PC-9 (cell line): Measurements from ENCODE around the gene UBE2S. TPM values are rescaled to one million over a fixed set of nuclear protein-coding genes. Genes with fewer than 3 reads are reported as not detected.

Source experiments
- BruUV-seq: library from RNA; stranded (reverse); fragments of 400-500 nt; replicated peaks from 2 replicates; lab custom pipeline; 2021; lab: Mats Ljungman, UMichigan
- CTCF ChIA-PET: fragments of 300-600 bp; sonication (Branson Sonifier 250); formaldehyde crosslinking; loops from one replicate; lab custom pipeline; 2022; ENCODE audit warnings: antibody characterized with exemption; lab: Charles Lee
- POLR2A ChIA-PET: fragments of 300-600 bp; sonication (Branson Sonifier 250); formaldehyde crosslinking; loops from one replicate; lab custom pipeline; 2022; ENCODE audit warnings: antibody characterized with exemption; ENCODE audit not compliant: unreplicated experiment; lab: Charles Lee
- DNase-seq, 2 experiments: peaks; one replicate each; pipeline versions ENCODE4 v3.0.0 to v3.0.0-alpha.2; 2015 to 2022; ENCODE audit warnings: mixed read lengths in 1 of 2
- H2AFZ ChIP-seq: fragments of 200-600 bp; sonication (generic); 2 replicates; pipeline ENCODE4 v1.8.1; 2017; ENCODE audit warnings: antibody characterized with exemption
- H3F3A ChIP-seq: fragments of 200-600 bp; sonication (generic); 2 replicates; pipeline ENCODE4 v1.8.1; 2017; ENCODE audit warnings: antibody characterized with exemption, mild to moderate bottlenecking, low read depth; ENCODE audit not compliant: insufficient read depth
- H3K27ac ChIP-seq: fragments of 200-600 bp; sonication (generic); 2 replicates; pipeline ENCODE4 v1.6.1; 2016; ENCODE audit warnings: mixed run types
- H3K27me3 ChIP-seq: fragments of 200-600 bp; sonication (generic); 2 replicates; pipeline ENCODE4 v1.6.1; 2016; ENCODE audit warnings: low read depth, mixed run types; ENCODE audit not compliant: insufficient read depth
- H3K36me3 ChIP-seq: fragments of 200-600 bp; sonication (generic); 2 replicates; pipeline ENCODE4 v1.6.1; 2016; ENCODE audit warnings: low read depth, mixed run types
- H3K4me1 ChIP-seq: fragments of 200-600 bp; sonication (generic); replicated peaks from 2 replicates; pipeline ENCODE4 v1.6.1; 2016; ENCODE audit warnings: mixed run types; ENCODE audit not compliant: insufficient read depth
- H3K4me2 ChIP-seq: fragments of 200-600 bp; sonication (generic); 2 replicates; pipeline ENCODE4 v1.6.1; 2017; ENCODE audit warnings: mixed run types
- H3K4me3 ChIP-seq: fragments of 200-600 bp; sonication (generic); 2 replicates; pipeline ENCODE4 v1.6.1; 2016; ENCODE audit warnings: mixed run types
- H3K79me2 ChIP-seq: fragments of 200-600 bp; sonication (generic); 2 replicates; pipeline ENCODE4 v1.6.1; 2017; ENCODE audit warnings: low read depth, mixed run types
- H3K9me2 ChIP-seq: fragments of 200-600 bp; sonication (generic); 2 replicates; pipeline ENCODE4 v1.8.1; 2017; ENCODE audit warnings: mild to moderate bottlenecking; ENCODE audit not compliant: insufficient read depth
- H3K9me3 ChIP-seq: fragments of 200-600 bp; sonication (generic); 2 replicates; pipeline ENCODE4 v1.8.1; 2016; ENCODE audit warnings: low read depth; ENCODE audit not compliant: insufficient read depth
- H4K20me1 ChIP-seq: fragments of 200-600 bp; sonication (generic); 2 replicates; pipeline ENCODE4 v1.8.1; 2017; ENCODE audit not compliant: insufficient read depth
- CTCF ChIP-seq: fragments of 200-600 bp; sonication (generic); conservative IDR thresholded peaks from 2 replicates; pipeline ENCODE4 v1.6.1; 2017; ENCODE audit warnings: mixed run types, antibody characterized with exemption, mild to moderate bottlenecking, moderate library complexity
- EZH2 ChIP-seq: fragments of 200-600 bp; sonication (generic); IDR thresholded peaks from 2 replicates; pipeline ENCODE4 v1.8.0; 2017; ENCODE audit warnings: antibody characterized with exemption, low read depth
- intact Hi-C: fragments of 100-400 bp; cut with micrococcal nuclease; formaldehyde crosslinking; loops from one replicate; pipeline ENCODE4 v1.10.0; 2022; ENCODE audit not compliant: unreplicated experiment
- total RNA-seq: library from RNA; stranded (reverse); gene quantifications from 2 replicates; pipeline ENCODE4 v1.2.3, GENCODE V29; 2021

UBE2S gene
- total RNA-seq, 1 experiment from 2014 or later, result 359 TPM

- H3K36me3 ChIP-seq, result no peaks in the 10 kb centered on the region
- no peaks in the 10 kb centered on the region for H3K9me3 ChIP-seq
- intact Hi-C loops, result no loop called here
- H2AFZ ChIP-seq, result no peak overlapping the region
- peaks cover 13% of the 10 kb centered on the region for H3K27me3 ChIP-seq
- peaks cover 23% of the 10 kb centered on the region for H3F3A ChIP-seq
- no peaks in the 10 kb centered on the region for H3K79me2 ChIP-seq
- POLR2A ChIA-PET, result no interaction called here
- no TSS peak for BruUV-seq
- H3K4me3 ChIP-seq, result no peak overlapping the region
- TF ChIP-seq EZH2, result no peak
- no peak for TF ChIP-seq CTCF
- no peak overlapping the region for H3K4me2 ChIP-seq
- CTCF ChIA-PET, result no interaction called here
- DNase-seq, result no peak
- H3K27ac ChIP-seq, result no peak overlapping the region
- no peaks in the 10 kb centered on the region for H3K9me2 ChIP-seq
- no peaks in the 10 kb centered on the region; the same call in 1 of the 2 replicates for H4K20me1 ChIP-seq
- H3K4me1 ChIP-seq, result no peaks in the 10 kb centered on the region
These were observed 27.4 kb upstream of the UBE2S start for GRCh38 chr19:55435020-55435419.

DNA sequence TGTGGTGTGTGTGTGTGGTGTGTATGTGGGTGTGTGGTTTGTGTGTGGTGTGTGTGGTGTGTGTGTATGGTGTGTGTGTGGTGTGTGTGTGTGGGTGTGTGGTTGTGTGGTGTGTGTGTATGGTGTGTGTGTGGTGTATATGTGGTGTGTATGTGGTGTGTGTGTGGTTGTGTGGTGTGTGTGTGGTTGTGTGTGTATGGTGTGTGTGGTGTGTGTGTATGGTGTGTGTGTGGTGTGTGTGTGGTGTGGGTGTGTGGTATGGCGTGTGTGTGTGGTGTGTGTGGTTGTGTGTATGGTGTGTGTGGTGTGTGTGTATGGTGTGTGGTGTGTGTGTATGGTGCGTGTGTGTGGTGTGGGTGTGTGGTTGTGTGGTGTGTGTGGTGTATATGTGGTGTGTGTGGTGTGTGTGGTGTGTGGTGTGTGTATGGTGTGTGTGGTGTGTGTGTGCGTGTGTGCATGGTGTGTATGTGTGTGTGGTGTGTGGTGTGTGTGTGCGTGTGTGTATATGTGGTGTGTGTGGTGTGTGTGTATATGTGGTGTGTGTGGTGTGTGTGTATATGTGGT, 26.9 kb upstream of the UBE2S start:
- BruUV-seq, result no TSS peak
- no peak overlapping the region for H3K4me3 ChIP-seq
- peaks cover 20% of the 10 kb centered on the region; the same call in 1 of the 2 replicates for H3F3A ChIP-seq
- no peaks in the 10 kb centered on the region for H3K9me2 ChIP-seq
- CTCF ChIA-PET, result no interaction called here
- H3K4me1 ChIP-seq, result no peaks in the 10 kb centered on the region
- TF ChIP-seq EZH2, result no peak
- no peaks in the 10 kb centered on the region for H3K79me2 ChIP-seq
- H3K36me3 ChIP-seq, result no peaks in the 10 kb centered on the region
- no peaks in the 10 kb centered on the region for H4K20me1 ChIP-seq
- DNase-seq, result no peak
- no peak overlapping the region for H3K27ac ChIP-seq
- no peak overlapping the region for H3K4me2 ChIP-seq
- H3K9me3 ChIP-seq, result no peaks in the 10 kb centered on the region
- no peak overlapping the region for H2AFZ ChIP-seq
- POLR2A ChIA-PET, result no interaction called here
- H3K27me3 ChIP-seq, result peaks cover 19% of the 10 kb centered on the region
- intact Hi-C loops, result no loop called here

GRCh38 chr19:55433292-55433691, 25.7 kb upstream of the UBE2S start:
- H4K20me1 ChIP-seq, result no peaks in the 10 kb centered on the region
- no peaks in the 10 kb centered on the region for H3K9me2 ChIP-seq
- CTCF ChIA-PET, result no interaction called here
- no peaks in the 10 kb centered on the region for H3K79me2 ChIP-seq
- POLR2A ChIA-PET, result no interaction called here
- H3K27ac ChIP-seq, result no peak overlapping the region
- H3K27me3 ChIP-seq, result peaks cover 29% of the 10 kb centered on the region
- H3K4me3 ChIP-seq, result no peak overlapping the region
- H3K9me3 ChIP-seq, result no peaks in the 10 kb centered on the region
- peaks cover 18% of the 10 kb centered on the region; the same call in 1 of the 2 replicates for H3F3A ChIP-seq
- no peak overlapping the region for H3K4me2 ChIP-seq
- no TSS peak for BruUV-seq
- no peak overlapping the region for H2AFZ ChIP-seq
- TF ChIP-seq CTCF, result no peak
- TF ChIP-seq EZH2, result no peak
- intact Hi-C loops, result no loop called here
- no peak for DNase-seq
- no peaks in the 10 kb centered on the region for H3K4me1 ChIP-seq
- no peaks in the 10 kb centered on the region for H3K36me3 ChIP-seq
